K562 (cell line): ENCODE results near the gene SUOX. TPM values are rescaled to one million over a fixed set of nuclear protein-coding genes. Genes with fewer than 3 reads are reported as not detected.

Experiments used
- ARID1B ChIP-seq: fragments of 450-650 bp; IDR thresholded peaks from 2 replicates; pipeline ENCODE4 v1.6.1; 2016; ENCODE audit warnings: antibody characterized with exemption, mild to moderate bottlenecking, inconsistent platforms
- BCL6 ChIP-seq: fragments of 250-450 bp; sonication (Bioruptor Pico); IDR thresholded peaks from 2 replicates; pipeline ENCODE4 v1.4.0; 2020
- MEIS2 ChIP-seq: fragments of 450-650 bp; IDR thresholded peaks from 2 replicates; pipeline ENCODE4 v1.6.1; 2014; ENCODE audit warnings: mild to moderate bottlenecking; ENCODE audit not compliant: partially characterized antibody
- SAP30 ChIP-seq: fragments of 200-600 bp; sonication (generic); IDR thresholded peaks from 2 replicates; pipeline ENCODE4 v1.6.1; 2012; ENCODE audit warnings: borderline replicate concordance, low read depth, mild to moderate bottlenecking, moderate library complexity, low read length, control low read depth, inconsistent platforms; ENCODE audit not compliant: insufficient read depth, poor library complexity, severe bottlenecking
- SNRNP70 ChIP-seq: fragments of 200-400 bp; formaldehyde crosslinking; optimal IDR thresholded peaks from 2 replicates; pipeline ENCODE3; 2017; ENCODE audit warnings: low read depth, low read length
- STAT5B ChIP-seq: fragments of 250-450 bp; sonication (Bioruptor Pico); IDR thresholded peaks from 2 replicates; pipeline ENCODE4 v1.8.0; 2021; ENCODE audit warnings: mild to moderate bottlenecking, inconsistent platforms
- TAL1 ChIP-seq: fragments of 450-650 bp; IDR thresholded peaks from 2 replicates; pipeline ENCODE4 v1.6.1; 2016; ENCODE audit warnings: mild to moderate bottlenecking
- TBP ChIP-seq: optimal IDR thresholded peaks from 2 replicates; pipeline ENCODE3; 2011; ENCODE audit warnings: low read depth, low read length, improper control_type of control experiment
- TCFL5 ChIP-seq: fragments of 250-450 bp; sonication (Bioruptor Pico); conservative IDR thresholded peaks from 2 replicates; pipeline ENCODE4 v1.6.1; 2021; ENCODE audit warnings: mild to moderate bottlenecking, moderate library complexity, matching md5 sums
- ZBED1 ChIP-seq: IDR thresholded peaks from 2 replicates; pipeline ENCODE4 v1.6.1; 2014
- ZNF253 ChIP-seq: fragments of 250-450 bp; sonication (Bioruptor Pico); conservative IDR thresholded peaks from 2 replicates; pipeline ENCODE4 v1.6.1; 2021; ENCODE audit warnings: mild to moderate bottlenecking
- ZNF282 ChIP-seq: sonication (generic); formaldehyde crosslinking; IDR thresholded peaks from 2 replicates; pipeline ENCODE4 v1.8.1; 2023; ENCODE audit warnings: missing genetic modification reagents
- ZNF444 ChIP-seq: fragments of 250-450 bp; sonication (Bioruptor Pico); IDR thresholded peaks from 2 replicates; pipeline ENCODE4 v1.4.0; 2020; ENCODE audit warnings: mild to moderate bottlenecking, moderate library complexity
- ZNF57 ChIP-seq: fragments of 450-650 bp; formaldehyde crosslinking; IDR thresholded peaks from 2 replicates; pipeline ENCODE4 v1.4.0; 2020; ENCODE audit warnings: mild to moderate bottlenecking, moderate library complexity
- ZNF583 ChIP-seq: fragments of 250-450 bp; sonication (Bioruptor Pico); IDR thresholded peaks from 2 replicates; pipeline ENCODE4 v1.4.0; 2020
- polyA plus RNA-seq, 8 experiments: library from polyadenylated mRNA; depleted of rRNA in 4 of 8; stranded (reverse) in 5 of 8; unstranded in 3 of 8; fragments of >200 nt; fragmentation: Nextera tagmentation in 2 of 8; fragmentation: Illumina TruSeq in 1 of 8; extraction: Ambion mirVana in 2 of 8; extraction: Trizol in 1 of 8; gene quantifications; 2 replicates each; pipeline versions ENCODE4 v1.2.1 to v1.2.3, GENCODE V29; 2011 to 2014; ENCODE audit warnings: inconsistent platforms in 1 of 8, missing spikeins in 1 of 8
- total RNA-seq, 7 experiments: library from RNA; depleted of rRNA in 6 of 7; stranded (reverse); fragments of >200 nt in 6 of 7; fragmentation: Illumina TruSeq in 2 of 7; extraction: Trizol in 2 of 7; gene quantifications; 2 replicates each; pipeline versions ENCODE4 v1.2.1 to v1.2.3, GENCODE V29; 2011 to 2021; ENCODE audit warnings: low replicate concordance in 1 of 7
- TF ChIP-seq, protein P1 (sequence below): IDR thresholded peaks from 2 replicates; pipeline ENCODE4 v1.6.1; 2016; ENCODE audit warnings: missing genetic modification characterization, missing compliant biosample characterization
- TF ChIP-seq, protein P2 (sequence below): sonication (generic); formaldehyde crosslinking; IDR thresholded peaks from 2 replicates; pipeline ENCODE4 v1.9.0; 2022; ENCODE audit warnings: mild to moderate bottlenecking, missing genetic modification reagents
- TF ChIP-seq, protein P3 (sequence below): fragments of 200-600 bp; sonication (generic); IDR thresholded peaks from one replicate; pipeline ENCODE4 v1.6.1; 2012; ENCODE audit warnings: mild to moderate bottlenecking, low read depth, low read length, inconsistent platforms

The SUOX gene
- total and polyA plus RNA-seq, 9 of the 15 experiments (the other 6 are each of a cell fraction or from before 2014, with no cell fraction given) = 9.2 to 39.7 (median 25.4) TPM

DNA sequence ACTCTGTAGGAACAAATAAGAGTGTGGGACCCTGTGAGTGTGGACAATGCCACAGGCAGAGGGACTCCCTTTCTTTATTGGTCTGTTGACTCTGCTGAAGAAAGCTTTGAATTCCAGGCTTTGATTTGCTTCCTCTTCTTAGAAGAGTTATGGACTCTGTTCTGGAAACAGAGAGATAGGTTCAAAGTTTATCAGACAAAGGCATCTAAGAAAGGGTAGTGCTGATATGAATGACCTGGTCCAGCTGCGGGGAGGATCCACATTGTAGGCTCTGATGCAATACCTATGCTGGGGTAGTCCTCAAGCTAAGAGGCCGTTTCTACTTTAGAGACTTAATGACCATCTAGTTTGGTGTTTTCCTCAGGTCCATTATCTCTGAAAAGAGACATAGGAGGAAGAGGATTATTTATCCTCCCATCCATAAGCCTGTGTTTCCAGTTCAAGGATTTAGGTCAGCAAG, 13.1 kb downstream of the SUOX start (continued):
- TF ChIP-seq, protein P1, sequence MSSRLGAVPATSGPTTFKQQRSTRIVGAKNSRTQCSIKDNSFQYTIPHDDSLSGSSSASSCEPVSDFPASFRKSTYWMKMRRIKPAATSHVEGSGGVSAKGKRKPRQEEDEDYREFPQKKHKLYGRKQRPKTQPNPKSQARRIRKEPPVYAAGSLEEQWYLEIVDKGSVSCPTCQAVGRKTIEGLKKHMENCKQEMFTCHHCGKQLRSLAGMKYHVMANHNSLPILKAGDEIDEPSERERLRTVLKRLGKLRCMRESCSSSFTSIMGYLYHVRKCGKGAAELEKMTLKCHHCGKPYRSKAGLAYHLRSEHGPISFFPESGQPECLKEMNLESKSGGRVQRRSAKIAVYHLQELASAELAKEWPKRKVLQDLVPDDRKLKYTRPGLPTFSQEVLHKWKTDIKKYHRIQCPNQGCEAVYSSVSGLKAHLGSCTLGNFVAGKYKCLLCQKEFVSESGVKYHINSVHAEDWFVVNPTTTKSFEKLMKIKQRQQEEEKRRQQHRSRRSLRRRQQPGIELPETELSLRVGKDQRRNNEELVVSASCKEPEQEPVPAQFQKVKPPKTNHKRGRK (tag) = no peak
- TF ChIP-seq SAP30 (no peak), BCL6 (CRISPR knock-in tag) (no peak), TCFL5 (CRISPR knock-in tag) (0 out of 2 replicates have a peak, but pooled peaks have one; percentile 24), TAL1 (peak; percentile 64), ARID1B (peak; percentile 77), SNRNP70 (no peak), ZNF583 (CRISPR knock-in tag) (no peak), MEIS2 (peak; percentile 82), ZNF282 (CRISPR knock-in tag) (no peak), TBP (no peak), STAT5B (CRISPR knock-in tag) (no peak), ZBED1 (no peak), ZNF253 (CRISPR knock-in tag) (no peak), ZNF444 (CRISPR knock-in tag) (no peak), ZNF57 (CRISPR knock-in tag) (no peak)
- TF ChIP-seq, protein P2, sequence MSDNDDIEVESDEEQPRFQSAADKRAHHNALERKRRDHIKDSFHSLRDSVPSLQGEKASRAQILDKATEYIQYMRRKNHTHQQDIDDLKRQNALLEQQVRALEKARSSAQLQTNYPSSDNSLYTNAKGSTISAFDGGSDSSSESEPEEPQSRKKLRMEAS = no peak
- TF ChIP-seq, protein P3, sequence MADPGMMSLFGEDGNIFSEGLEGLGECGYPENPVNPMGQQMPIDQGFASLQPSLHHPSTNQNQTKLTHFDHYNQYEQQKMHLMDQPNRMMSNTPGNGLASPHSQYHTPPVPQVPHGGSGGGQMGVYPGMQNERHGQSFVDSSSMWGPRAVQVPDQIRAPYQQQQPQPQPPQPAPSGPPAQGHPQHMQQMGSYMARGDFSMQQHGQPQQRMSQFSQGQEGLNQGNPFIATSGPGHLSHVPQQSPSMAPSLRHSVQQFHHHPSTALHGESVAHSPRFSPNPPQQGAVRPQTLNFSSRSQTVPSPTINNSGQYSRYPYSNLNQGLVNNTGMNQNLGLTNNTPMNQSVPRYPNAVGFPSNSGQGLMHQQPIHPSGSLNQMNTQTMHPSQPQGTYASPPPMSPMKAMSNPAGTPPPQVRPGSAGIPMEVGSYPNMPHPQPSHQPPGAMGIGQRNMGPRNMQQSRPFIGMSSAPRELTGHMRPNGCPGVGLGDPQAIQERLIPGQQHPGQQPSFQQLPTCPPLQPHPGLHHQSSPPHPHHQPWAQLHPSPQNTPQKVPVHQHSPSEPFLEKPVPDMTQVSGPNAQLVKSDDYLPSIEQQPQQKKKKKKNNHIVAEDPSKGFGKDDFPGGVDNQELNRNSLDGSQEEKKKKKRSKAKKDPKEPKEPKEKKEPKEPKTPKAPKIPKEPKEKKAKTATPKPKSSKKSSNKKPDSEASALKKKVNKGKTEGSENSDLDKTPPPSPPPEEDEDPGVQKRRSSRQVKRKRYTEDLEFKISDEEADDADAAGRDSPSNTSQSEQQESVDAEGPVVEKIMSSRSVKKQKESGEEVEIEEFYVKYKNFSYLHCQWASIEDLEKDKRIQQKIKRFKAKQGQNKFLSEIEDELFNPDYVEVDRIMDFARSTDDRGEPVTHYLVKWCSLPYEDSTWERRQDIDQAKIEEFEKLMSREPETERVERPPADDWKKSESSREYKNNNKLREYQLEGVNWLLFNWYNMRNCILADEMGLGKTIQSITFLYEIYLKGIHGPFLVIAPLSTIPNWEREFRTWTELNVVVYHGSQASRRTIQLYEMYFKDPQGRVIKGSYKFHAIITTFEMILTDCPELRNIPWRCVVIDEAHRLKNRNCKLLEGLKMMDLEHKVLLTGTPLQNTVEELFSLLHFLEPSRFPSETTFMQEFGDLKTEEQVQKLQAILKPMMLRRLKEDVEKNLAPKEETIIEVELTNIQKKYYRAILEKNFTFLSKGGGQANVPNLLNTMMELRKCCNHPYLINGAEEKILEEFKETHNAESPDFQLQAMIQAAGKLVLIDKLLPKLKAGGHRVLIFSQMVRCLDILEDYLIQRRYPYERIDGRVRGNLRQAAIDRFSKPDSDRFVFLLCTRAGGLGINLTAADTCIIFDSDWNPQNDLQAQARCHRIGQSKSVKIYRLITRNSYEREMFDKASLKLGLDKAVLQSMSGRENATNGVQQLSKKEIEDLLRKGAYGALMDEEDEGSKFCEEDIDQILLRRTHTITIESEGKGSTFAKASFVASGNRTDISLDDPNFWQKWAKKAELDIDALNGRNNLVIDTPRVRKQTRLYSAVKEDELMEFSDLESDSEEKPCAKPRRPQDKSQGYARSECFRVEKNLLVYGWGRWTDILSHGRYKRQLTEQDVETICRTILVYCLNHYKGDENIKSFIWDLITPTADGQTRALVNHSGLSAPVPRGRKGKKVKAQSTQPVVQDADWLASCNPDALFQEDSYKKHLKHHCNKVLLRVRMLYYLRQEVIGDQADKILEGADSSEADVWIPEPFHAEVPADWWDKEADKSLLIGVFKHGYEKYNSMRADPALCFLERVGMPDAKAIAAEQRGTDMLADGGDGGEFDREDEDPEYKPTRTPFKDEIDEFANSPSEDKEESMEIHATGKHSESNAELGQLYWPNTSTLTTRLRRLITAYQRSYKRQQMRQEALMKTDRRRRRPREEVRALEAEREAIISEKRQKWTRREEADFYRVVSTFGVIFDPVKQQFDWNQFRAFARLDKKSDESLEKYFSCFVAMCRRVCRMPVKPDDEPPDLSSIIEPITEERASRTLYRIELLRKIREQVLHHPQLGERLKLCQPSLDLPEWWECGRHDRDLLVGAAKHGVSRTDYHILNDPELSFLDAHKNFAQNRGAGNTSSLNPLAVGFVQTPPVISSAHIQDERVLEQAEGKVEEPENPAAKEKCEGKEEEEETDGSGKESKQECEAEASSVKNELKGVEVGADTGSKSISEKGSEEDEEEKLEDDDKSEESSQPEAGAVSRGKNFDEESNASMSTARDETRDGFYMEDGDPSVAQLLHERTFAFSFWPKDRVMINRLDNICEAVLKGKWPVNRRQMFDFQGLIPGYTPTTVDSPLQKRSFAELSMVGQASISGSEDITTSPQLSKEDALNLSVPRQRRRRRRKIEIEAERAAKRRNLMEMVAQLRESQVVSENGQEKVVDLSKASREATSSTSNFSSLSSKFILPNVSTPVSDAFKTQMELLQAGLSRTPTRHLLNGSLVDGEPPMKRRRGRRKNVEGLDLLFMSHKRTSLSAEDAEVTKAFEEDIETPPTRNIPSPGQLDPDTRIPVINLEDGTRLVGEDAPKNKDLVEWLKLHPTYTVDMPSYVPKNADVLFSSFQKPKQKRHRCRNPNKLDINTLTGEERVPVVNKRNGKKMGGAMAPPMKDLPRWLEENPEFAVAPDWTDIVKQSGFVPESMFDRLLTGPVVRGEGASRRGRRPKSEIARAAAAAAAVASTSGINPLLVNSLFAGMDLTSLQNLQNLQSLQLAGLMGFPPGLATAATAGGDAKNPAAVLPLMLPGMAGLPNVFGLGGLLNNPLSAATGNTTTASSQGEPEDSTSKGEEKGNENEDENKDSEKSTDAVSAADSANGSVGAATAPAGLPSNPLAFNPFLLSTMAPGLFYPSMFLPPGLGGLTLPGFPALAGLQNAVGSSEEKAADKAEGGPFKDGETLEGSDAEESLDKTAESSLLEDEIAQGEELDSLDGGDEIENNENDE = no peak
